ENCODE results near the gene RAB6A.

GRCh38 chr11:73648121-73648520 lies 112.8 kb downstream of the RAB6A start:
- TF ChIP-seq POLR2A (IDR thresholded peaks at IDR 0.05): no peak
- TF ChIP-seq CTCF (IDR thresholded peaks at IDR 0.05): no peak
- no peak for TF ChIP-seq POLR2AphosphoS5 (IDR thresholded peaks at IDR 0.05)
- no peak for TF ChIP-seq EP300 (IDR thresholded peaks at IDR 0.05)
